Spleen (tissue), 7 donors: ENCODE measurements around the gene CLEC10A.

Experiments used
- CTCF ChIP-seq, 11 experiments: fragments of 200-600 bp in 7 of 11; fragments of 450-650 bp in 4 of 11; sonication (generic) in 4 of 11; IDR thresholded peaks in 8 of 11; conservative IDR thresholded peaks in 3 of 11; 1 replicate in 7 of 11; 2 replicates in 4 of 11; pipeline versions ENCODE4 v1.4.0 to v1.8.0; 2016 to 2021; ENCODE audit warnings: antibody characterized with exemption in 11 of 11, inconsistent platforms in 4 of 11, mild to moderate bottlenecking in 1 of 11
- POLR2A ChIP-seq, 3 donors: fragments of 450-650 bp; IDR thresholded peaks; one replicate each; pipeline ENCODE4 v1.5.1; 2017; ENCODE audit warnings: antibody characterized with exemption in 3 of 3, mild to moderate bottlenecking in 1 of 3
- POLR2AphosphoS5 ChIP-seq, 3 donors: sonication (generic); formaldehyde crosslinking; IDR thresholded peaks; one replicate each; pipeline ENCODE4 v1.5.1; 2017; ENCODE audit warnings: antibody characterized with exemption in 3 of 3
- donor health status: DM: no; HTN: no; CAD: no; lungs with moderate emphysema.
- donor health status: DM: no; HTN: no; CAD: no.
- donor health status: DM: no; HTN: no; CAD: no.

DNA sequence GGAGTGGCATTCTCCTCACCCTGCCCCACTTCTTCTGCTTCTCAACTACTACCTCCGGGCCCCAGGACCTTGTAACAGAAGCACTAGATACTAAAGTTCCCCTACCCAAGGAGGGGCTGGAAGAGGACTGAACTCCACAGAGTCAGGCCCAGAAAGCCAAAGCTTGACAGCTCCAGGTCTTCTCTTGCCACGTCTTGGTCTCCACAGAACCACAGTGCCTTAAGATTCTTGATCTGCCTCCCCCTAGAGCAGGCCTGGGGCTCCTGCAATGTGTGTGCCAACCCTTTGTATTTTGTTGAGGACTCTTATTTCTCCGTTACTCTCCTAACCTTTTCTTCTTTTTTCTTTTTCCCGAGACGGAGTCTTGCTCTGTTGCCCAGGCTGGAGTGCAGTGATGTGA, 40.2 kb downstream of the CLEC10A start:
- TF ChIP-seq POLR2A (IDR thresholded peaks at IDR 0.05): no peak
- TF ChIP-seq CTCF (IDR thresholded peaks at IDR 0.05 in 8 of 11, conservative IDR thresholded peaks at IDR 0.05 in 3 of 11): no peak
- no peak for TF ChIP-seq POLR2AphosphoS5 (IDR thresholded peaks at IDR 0.05)
